Nucleus accumbens (tissue), 56 donors: Measurements from ENCODE around the gene SLC31A1.
"Not testable (repeated sequence)": the region's sequence is repeated elsewhere in the genome, so short reads cannot be mapped to it uniquely, and the experiment has no call there.

Experiments
- DNase-seq, 56 donors: peaks; one replicate each; lab custom pipeline; 2025; lab: John Stamatoyannopoulos, UW

Gene SLC31A1

GRCh38 chr9:113219969-113220368 is 1.4 kb upstream of the SLC31A1 start:
- no peak for DNase-seq

- peak in 1 of 56 donors; percentile 28 for DNase-seq
Observed at GRCh38 chr9:113220467-113221002, 809 bp upstream of the SLC31A1 start.

GRCh38 chr9:113221800-113222481 is 597 bp downstream of the SLC31A1 start:
- DNase-seq: no peak

GRCh38 chr9:113222482-113222841 is 1.1 kb downstream of the SLC31A1 start:
- DNase-seq: peak in 1 of 56 donors; percentile 1

GRCh38 chr9:113223963-113224362 is 2.6 kb downstream of the SLC31A1 start:
- no peak for DNase-seq

- no peak for DNase-seq
Observed at GRCh38 chr9:113227436-113227835, 6.1 kb downstream of the SLC31A1 start.

- DNase-seq: no peak
Observed at GRCh38 chr9:113228130-113228665, 6.9 kb downstream of the SLC31A1 start.

GRCh38 chr9:113231701-113232100 is 10.4 kb downstream of the SLC31A1 start:
- no peak for DNase-seq

GRCh38 chr9:113235701-113236255 is 14.4 kb downstream of the SLC31A1 start:
- not testable (repeated sequence) for DNase-seq

GRCh38 chr9:113237026-113237425 is 15.7 kb downstream of the SLC31A1 start:
- DNase-seq: no peak

- no peak for DNase-seq
Observed at GRCh38 chr9:113238202-113238858, 17.0 kb downstream of the SLC31A1 start.

GRCh38 chr9:113238859-113239232 is 17.5 kb downstream of the SLC31A1 start:
- DNase-seq: no peak

- no peak for DNase-seq
Observed at GRCh38 chr9:113241161-113241560, 19.8 kb downstream of the SLC31A1 start.

- DNase-seq: no peak
Observed at GRCh38 chr9:113244556-113244955, 23.2 kb downstream of the SLC31A1 start.

GRCh38 chr9:113245894-113246293 is 24.6 kb downstream of the SLC31A1 start:
- no peak for DNase-seq

- no peak for DNase-seq
Observed at GRCh38 chr9:113246928-113247327, 25.6 kb downstream of the SLC31A1 start.

GRCh38 chr9:113247640-113248039 is 26.3 kb downstream of the SLC31A1 start:
- DNase-seq: no peak

- DNase-seq: not testable (repeated sequence)
Observed at GRCh38 chr9:113249661-113250060, 28.3 kb downstream of the SLC31A1 start.

GRCh38 chr9:113250807-113251206 is 29.5 kb downstream of the SLC31A1 start:
- DNase-seq: no peak

- DNase-seq: no peak
Observed at GRCh38 chr9:113254991-113255390, 33.6 kb downstream of the SLC31A1 start.

- DNase-seq: no peak
Observed at GRCh38 chr9:113255438-113255837, 34.1 kb downstream of the SLC31A1 start.

- no peak for DNase-seq
Observed at GRCh38 chr9:113257863-113258262, 36.5 kb downstream of the SLC31A1 start.
